ENCODE data around the gene MORN1. TPM values are rescaled to one million over a fixed set of nuclear protein-coding genes. Genes with fewer than 3 reads are reported as not detected.

Gene MORN1
- total RNA-seq, 4 donors from 2014 or later, result 5.0 to 14.6 (median 9.2) TPM

DNA sequence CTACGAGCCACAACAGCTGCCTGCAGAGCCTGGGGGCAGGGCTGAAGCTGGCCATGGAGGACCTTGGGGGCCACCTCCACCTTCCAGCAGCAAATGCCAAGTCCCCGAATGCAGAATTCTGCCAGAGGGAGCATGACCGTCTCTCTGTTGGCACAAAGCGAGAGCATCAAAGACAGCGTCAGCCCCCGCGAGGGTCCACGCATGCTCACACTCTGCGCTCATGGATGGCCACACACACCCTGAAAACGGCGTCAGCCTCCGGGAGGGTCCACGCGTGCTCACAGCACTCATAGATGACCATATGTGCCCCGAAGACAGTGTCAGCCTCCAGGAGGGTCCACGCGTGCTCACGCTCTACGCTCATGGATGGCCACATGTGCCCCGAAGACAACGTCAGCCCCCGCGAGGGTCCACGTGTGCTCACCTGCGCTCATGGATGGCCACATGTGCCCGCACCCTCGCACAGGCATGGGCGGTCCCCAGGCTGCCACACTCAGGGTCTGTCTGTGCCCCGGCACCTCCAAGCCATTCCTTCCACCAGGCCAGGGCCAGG, 46.5 kb downstream of the MORN1 start:
- TF ChIP-seq POLR2AphosphoS5 (IDR thresholded peaks at IDR 0.05), result no peak
- TF ChIP-seq CTCF (IDR thresholded peaks at IDR 0.05), result no peak
- TF ChIP-seq POLR2A (IDR thresholded peaks at IDR 0.05), result no peak
- no peak for TF ChIP-seq EP300 (IDR thresholded peaks at IDR 0.05)
- 81% methylated on average over 5 of the region's 29 CpGs; no CpG with 5 or more reads in 1 of the 2 donors for WGBS, 2 donors (ENCODE audit: low coverage in 1 of 2)
- H3K4me1 ChIP-seq, result no peaks in the 10 kb centered on the region
- no peaks in the 10 kb centered on the region for H3K9me3 ChIP-seq
- no peak overlapping the region for H3K4me3 ChIP-seq
- no peaks in the 10 kb centered on the region for H3K27me3 ChIP-seq
- no peaks in the 10 kb centered on the region for H3K36me3 ChIP-seq
- no peak for ATAC-seq
- H3K27ac ChIP-seq, result no peak overlapping the region

- no peak for ATAC-seq
- WGBS, 2 donors (ENCODE audit: low coverage in 1 of 2), result no CpG with 5 or more reads among the region's 24 CpGs
- H3K9me3 ChIP-seq, result no peaks in the 10 kb centered on the region
- H3K4me3 ChIP-seq, result no peak overlapping the region
- no peaks in the 10 kb centered on the region for H3K4me1 ChIP-seq
- H3K27ac ChIP-seq, result no peak overlapping the region
- no peaks in the 10 kb centered on the region for H3K36me3 ChIP-seq
- TF ChIP-seq EP300 (IDR thresholded peaks at IDR 0.05) (no peak), POLR2A (IDR thresholded peaks at IDR 0.05) (no peak), POLR2AphosphoS5 (IDR thresholded peaks at IDR 0.05) (no peak), CTCF (IDR thresholded peaks at IDR 0.05) (no peak)
- no peaks in the 10 kb centered on the region for H3K27me3 ChIP-seq
Measured at GRCh38 chr1:2344121-2344681, 47.2 kb downstream of the MORN1 start.

DNA sequence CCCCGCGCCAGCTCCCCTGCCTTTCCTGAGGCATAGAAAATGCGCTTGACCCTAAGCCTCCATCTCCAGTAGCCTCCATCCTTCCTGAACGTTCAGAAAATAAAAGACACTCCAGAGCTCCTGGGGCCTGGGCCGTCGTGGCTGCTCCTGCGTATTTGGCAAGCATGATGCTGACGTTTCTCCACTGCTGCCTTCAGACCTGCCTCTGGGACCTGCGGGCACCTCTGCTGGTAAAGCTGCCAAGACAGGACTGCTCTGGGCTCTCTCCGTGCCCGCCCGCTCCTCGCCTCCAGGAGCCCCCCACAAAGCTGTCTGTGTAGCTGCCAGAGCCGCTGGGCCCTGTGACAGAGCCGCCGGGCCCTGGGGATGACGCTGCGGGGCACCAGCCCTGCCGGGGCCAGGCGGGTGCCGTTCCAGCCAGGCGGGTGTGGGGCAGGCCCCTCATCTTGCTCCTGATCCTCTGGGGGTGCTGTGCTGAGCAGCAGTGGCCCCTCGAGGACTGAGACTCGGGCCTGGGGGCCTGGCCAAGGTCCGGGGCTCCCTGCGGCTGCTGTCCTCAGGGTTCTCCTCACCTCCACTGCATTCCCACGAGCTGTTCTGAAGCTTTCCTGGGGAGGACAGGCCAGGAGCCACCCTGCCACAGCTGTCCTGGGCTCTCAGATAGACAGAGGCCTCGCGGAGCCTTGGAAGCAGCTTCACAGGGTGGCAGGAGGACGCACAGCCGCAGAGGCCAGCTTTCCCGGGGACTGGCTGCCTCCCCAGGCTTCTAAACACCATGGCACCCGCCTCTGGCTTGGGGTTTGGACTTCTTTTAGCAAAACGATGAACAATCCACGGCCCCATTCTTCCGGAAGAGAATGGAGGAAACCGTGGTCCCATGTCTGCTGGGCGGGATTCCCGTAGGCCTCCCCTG, 48.1 kb downstream of the MORN1 start:
- ATAC-seq, result no peak
- Histone ChIP-seq H3K9me3 (no peaks in the 10 kb centered on the region), H3K27me3 (no peaks in the 10 kb centered on the region), H3K4me1 (no peaks in the 10 kb centered on the region), H3K4me3 (no peak overlapping the region), H3K27ac (no peak overlapping the region), H3K36me3 (no peaks in the 10 kb centered on the region)
- TF ChIP-seq CTCF (IDR thresholded peaks at IDR 0.05), result no peak
- 73 to 92% methylated on average over 4 to 6 of the region's 39 CpGs for WGBS, 2 donors (ENCODE audit: low coverage in 1 of 2)

- no peaks in the 10 kb centered on the region for H3K27me3 ChIP-seq
- H3K9me3 ChIP-seq, result no peaks in the 10 kb centered on the region
- 88 to 90% methylated on average over 12 to 16 of the region's 21 CpGs for WGBS, 2 donors (ENCODE audit: low coverage in 1 of 2)
- no peaks in the 10 kb centered on the region for H3K36me3 ChIP-seq
- ATAC-seq, result no peak
- no peak overlapping the region for H3K27ac ChIP-seq
- no peak overlapping the region for H3K4me3 ChIP-seq
- no peak for TF ChIP-seq POLR2A (IDR thresholded peaks at IDR 0.05)
- TF ChIP-seq POLR2AphosphoS5 (IDR thresholded peaks at IDR 0.05), result no peak
- no peak for TF ChIP-seq CTCF (IDR thresholded peaks at IDR 0.05)
- TF ChIP-seq EP300 (IDR thresholded peaks at IDR 0.05), result no peak
- H3K4me1 ChIP-seq, result no peaks in the 10 kb centered on the region
Measured at GRCh38 chr1:2342384-2343022, 48.9 kb downstream of the MORN1 start.

Measured in gastroesophageal sphincter (tissue), 4 donors.